CD4-positive, alpha-beta memory T cell (primary cell): Measurements from ENCODE around the gene NOS1AP. TPM values are rescaled to one million over a fixed set of nuclear protein-coding genes. Genes with fewer than 3 reads are reported as not detected.

ENCODE experiments used
- CTCF ChIA-PET: fragments of 350-600 bp; sonication (Branson Sonifier 250); formaldehyde crosslinking; loops from one replicate; lab custom pipeline; 2021; ENCODE audit warnings: inconsistent platforms; ENCODE audit not compliant: partially characterized antibody; lab: Charles Lee
- POLR2A ChIA-PET: fragments of 350-600 bp; sonication (Branson Sonifier 250); formaldehyde crosslinking; loops from one replicate; lab custom pipeline; 2021; ENCODE audit not compliant: partially characterized antibody; lab: Charles Lee
- DNase-seq, 5 donors: peaks; one replicate each; pipeline versions ENCODE4 v3.0.0 to v3.0.0-alpha.2; 2020 to 2022; ENCODE audit warnings: mixed read lengths in 1 of 5
- H3K27ac ChIP-seq: one replicate; pipeline ENCODE4 v1.7.0; 2013; ENCODE audit warnings: low read depth, low read length
- H3K27me3 ChIP-seq: 2 replicates; pipeline ENCODE4 v1.7.0; 2013; ENCODE audit warnings: mild to moderate bottlenecking, low read length, moderate library complexity; ENCODE audit not compliant: insufficient read depth
- H3K36me3 ChIP-seq: 2 replicates; pipeline ENCODE4 v1.7.0; 2013; ENCODE audit warnings: mild to moderate bottlenecking, low read length, moderate library complexity; ENCODE audit not compliant: insufficient read depth
- H3K4me1 ChIP-seq: 2 replicates; pipeline ENCODE4 v1.7.0; 2013; ENCODE audit warnings: mild to moderate bottlenecking, low read length, moderate library complexity; ENCODE audit not compliant: insufficient read depth
- H3K4me3 ChIP-seq, 2 donors: one replicate each; pipeline ENCODE4 v1.7.0; 2013; ENCODE audit warnings: low read length in 2 of 2, mild to moderate bottlenecking in 1 of 2
- H3K9me3 ChIP-seq, 2 donors: one replicate each; pipeline ENCODE4 v1.7.0; 2013; ENCODE audit warnings: low read length in 2 of 2, control low read depth in 1 of 2; ENCODE audit not compliant: control insufficient read depth in 1 of 2
- H3K27ac Mint-ChIP-seq, 7 donors: one replicate each; pipeline ENCODE4 v1.8.0; 2020 to 2021; ENCODE audit warnings: mixed read lengths in 7 of 7, mild to moderate bottlenecking in 6 of 7, inconsistent platforms in 3 of 7, moderate library complexity in 3 of 7
- H3K27me3 Mint-ChIP-seq, 2 donors: one replicate each; pipeline ENCODE4 v1.8.0; 2020 to 2021; ENCODE audit warnings: mixed read lengths in 2 of 2
- H3K36me3 Mint-ChIP-seq, 2 donors: one replicate each; pipeline ENCODE4 v1.8.0; 2020 to 2021; ENCODE audit warnings: mixed read lengths in 2 of 2, inconsistent platforms in 1 of 2, mild to moderate bottlenecking in 1 of 2
- H3K4me1 Mint-ChIP-seq, 4 donors: one replicate each; pipeline ENCODE4 v1.8.0; 2020 to 2021; ENCODE audit warnings: mixed read lengths in 4 of 4, mild to moderate bottlenecking in 1 of 4
- H3K4me3 Mint-ChIP-seq, 8 donors: one replicate each; pipeline ENCODE4 v1.8.0; 2020 to 2021; ENCODE audit warnings: mixed read lengths in 8 of 8, mild to moderate bottlenecking in 7 of 8, moderate library complexity in 6 of 8, inconsistent platforms in 3 of 8
- H3K9me3 Mint-ChIP-seq, 8 donors: one replicate each; pipeline ENCODE4 v1.8.0; 2020 to 2021; ENCODE audit warnings: mixed read lengths in 8 of 8, mild to moderate bottlenecking in 5 of 8, inconsistent platforms in 3 of 8, moderate library complexity in 1 of 8
- intact Hi-C: fragments of 100-400 bp; cut with micrococcal nuclease; formaldehyde crosslinking; loops from one replicate; pipeline ENCODE4 v1.15.1; 2023
- polyA plus RNA-seq, 2 donors: library from polyadenylated mRNA; unstranded; fragments of 300-500 nt; fragmentation: Illumina TruSeq; gene quantifications; one replicate each; pipeline ENCODE4 v1.2.3, GENCODE V29; 2021
- total RNA-seq, 2 experiments: library from RNA; stranded (reverse); gene quantifications; one replicate each; pipeline ENCODE4 v1.2.3, GENCODE V29; 2021

NOS1AP gene
- total and polyA plus RNA-seq, 4 experiments from 2014 or later = not detected

- no peak overlapping the region for H3K4me3 Mint-ChIP-seq
- Histone ChIP-seq H3K4me1 (no peaks in the 10 kb centered on the region), H3K4me3 (no peak overlapping the region), H3K9me3 (no peaks in the 10 kb centered on the region), H3K36me3 (no peaks in the 10 kb centered on the region), H3K27ac (no peak overlapping the region), H3K27me3 (no peaks in the 10 kb centered on the region)
- no peak overlapping the region for H3K27ac Mint-ChIP-seq
- ChIA-PET POLR2A (no interaction called here), CTCF (no interaction called here)
- intact Hi-C loops = no loop called here
- H3K4me1 Mint-ChIP-seq = peaks cover 0 to 3% (median under 1%) of the 10 kb centered on the region in 4 donors
- DNase-seq = no peak
- no peaks in the 10 kb centered on the region for H3K9me3 Mint-ChIP-seq
- H3K36me3 Mint-ChIP-seq = no peaks in the 10 kb centered on the region
- H3K27me3 Mint-ChIP-seq = peaks cover 10 to 17% of the 10 kb centered on the region in 2 donors
These were observed 47.7 kb downstream of the NOS1AP start for GRCh38 chr1:162117039-162117774.

- Mint-ChIP-seq H3K9me3 (no peaks in the 10 kb centered on the region), H3K27me3 (peaks cover 8 to 15% of the 10 kb centered on the region in 2 donors), H3K36me3 (no peaks in the 10 kb centered on the region), H3K4me1 (peaks cover 0 to 3% (median under 1%) of the 10 kb centered on the region in 4 donors), H3K4me3 (no peak overlapping the region), H3K27ac (no peak overlapping the region)
- Histone ChIP-seq H3K27ac (no peak overlapping the region), H3K36me3 (no peaks in the 10 kb centered on the region), H3K4me1 (no peaks in the 10 kb centered on the region), H3K4me3 (no peak overlapping the region), H3K9me3 (no peaks in the 10 kb centered on the region), H3K27me3 (no peaks in the 10 kb centered on the region)
- DNase-seq = no peak
- POLR2A ChIA-PET = no interaction called here
- intact Hi-C loops = no loop called here
- CTCF ChIA-PET = no interaction called here
These were observed 48.6 kb downstream of the NOS1AP start for GRCh38 chr1:162118063-162118462.

- Mint-ChIP-seq H3K4me1 (no peaks in the 10 kb centered on the region), H3K9me3 (peaks cover 0 to 4% (median 0%) of the 10 kb centered on the region in 8 donors), H3K27ac (no peak overlapping the region), H3K36me3 (no peaks in the 10 kb centered on the region), H3K27me3 (peaks cover 17 to 24% of the 10 kb centered on the region in 2 donors), H3K4me3 (no peak overlapping the region)
- ChIA-PET POLR2A (no interaction called here), CTCF (no interaction called here)
- Histone ChIP-seq H3K4me1 (no peaks in the 10 kb centered on the region), H3K9me3 (no peaks in the 10 kb centered on the region), H3K27me3 (no peaks in the 10 kb centered on the region), H3K36me3 (no peaks in the 10 kb centered on the region), H3K27ac (no peak overlapping the region), H3K4me3 (no peak overlapping the region)
- intact Hi-C loops = no loop called here
- DNase-seq = no peak
These were observed 59.3 kb downstream of the NOS1AP start for GRCh38 chr1:162128693-162129356.

- Mint-ChIP-seq H3K4me3 (no peak overlapping the region), H3K4me1 (no peaks in the 10 kb centered on the region), H3K27ac (no peak overlapping the region), H3K27me3 (peaks cover 22 to 31% of the 10 kb centered on the region in 2 donors), H3K9me3 (peaks cover 0 to 3% (median 0%) of the 10 kb centered on the region in 8 donors), H3K36me3 (no peaks in the 10 kb centered on the region)
- no peaks in the 10 kb centered on the region for H3K4me1 ChIP-seq
- ChIA-PET POLR2A (no interaction called here), CTCF (no interaction called here)
- H3K36me3 ChIP-seq = no peaks in the 10 kb centered on the region
- no peak overlapping the region for H3K4me3 ChIP-seq
- H3K9me3 ChIP-seq = no peaks in the 10 kb centered on the region
- DNase-seq = no peak
- H3K27me3 ChIP-seq = no peaks in the 10 kb centered on the region
- no peak overlapping the region for H3K27ac ChIP-seq
- intact Hi-C loops = no loop called here
These were observed 60.8 kb downstream of the NOS1AP start for GRCh38 chr1:162130308-162130707.

- Histone ChIP-seq H3K36me3 (no peaks in the 10 kb centered on the region), H3K9me3 (no peaks in the 10 kb centered on the region), H3K27ac (no peak overlapping the region), H3K4me1 (no peaks in the 10 kb centered on the region), H3K4me3 (no peak overlapping the region), H3K27me3 (no peaks in the 10 kb centered on the region)
- no peak for DNase-seq
- no peak overlapping the region for H3K27ac Mint-ChIP-seq
- H3K4me3 Mint-ChIP-seq = no peak overlapping the region
- H3K27me3 Mint-ChIP-seq = peaks cover 19 to 34% of the 10 kb centered on the region in 2 donors
- no peaks in the 10 kb centered on the region for H3K4me1 Mint-ChIP-seq
- intact Hi-C loops = no loop called here
- CTCF ChIA-PET = no interaction called here
- no peaks in the 10 kb centered on the region for H3K9me3 Mint-ChIP-seq
- no peaks in the 10 kb centered on the region for H3K36me3 Mint-ChIP-seq
- POLR2A ChIA-PET = no interaction called here
These were observed 62.2 kb downstream of the NOS1AP start for GRCh38 chr1:162131400-162132321.

- H3K27ac ChIP-seq = no peak overlapping the region
- intact Hi-C loops = no loop called here
- no peaks in the 10 kb centered on the region for H3K9me3 Mint-ChIP-seq
- DNase-seq = no peak
- no peak overlapping the region for H3K27ac Mint-ChIP-seq
- H3K36me3 Mint-ChIP-seq = no peaks in the 10 kb centered on the region
- ChIA-PET POLR2A (no interaction called here), CTCF (no interaction called here)
- H3K9me3 ChIP-seq = no peaks in the 10 kb centered on the region
- no peaks in the 10 kb centered on the region for H3K4me1 Mint-ChIP-seq
- H3K36me3 ChIP-seq = no peaks in the 10 kb centered on the region
- peaks cover 21 to 45% of the 10 kb centered on the region in 2 donors for H3K27me3 Mint-ChIP-seq
- no peaks in the 10 kb centered on the region for H3K4me1 ChIP-seq
- no peak overlapping the region for H3K4me3 Mint-ChIP-seq
- no peak overlapping the region for H3K4me3 ChIP-seq
- no peaks in the 10 kb centered on the region for H3K27me3 ChIP-seq
These were observed 64.1 kb downstream of the NOS1AP start for GRCh38 chr1:162133566-162133965.

GRCh38 chr1:162134646-162135045, 65.2 kb downstream of the NOS1AP start:
- CTCF ChIA-PET = no interaction called here
- no peaks in the 10 kb centered on the region for H3K36me3 Mint-ChIP-seq

More at GRCh38 chr1:162134646-162135045, 65.2 kb downstream of the NOS1AP start:
- Histone ChIP-seq H3K9me3 (no peaks in the 10 kb centered on the region), H3K4me3 (no peak overlapping the region), H3K27ac (no peak overlapping the region), H3K27me3 (no peaks in the 10 kb centered on the region), H3K4me1 (no peaks in the 10 kb centered on the region), H3K36me3 (no peaks in the 10 kb centered on the region)
- no peak overlapping the region for H3K4me3 Mint-ChIP-seq
- H3K27ac Mint-ChIP-seq = no peak overlapping the region
- no peak for DNase-seq
- intact Hi-C loops = no loop called here
- POLR2A ChIA-PET = no interaction called here
- H3K4me1 Mint-ChIP-seq = no peaks in the 10 kb centered on the region
- H3K27me3 Mint-ChIP-seq = peaks cover 20 to 43% of the 10 kb centered on the region in 2 donors
- H3K9me3 Mint-ChIP-seq = no peaks in the 10 kb centered on the region
